GM19025 (cell line): Measurements from ENCODE around the gene SLC24A4.

Experiments used
- ATAC-seq: cut with Tn5 transposase; IDR thresholded peaks from one replicate; pipeline ENCODE4 v1.9.1; 2021; ENCODE audit warnings: mild to moderate bottlenecking, low read depth, moderate library complexity; ENCODE audit not compliant: unreplicated experiment

Gene SLC24A4

GRCh38 chr14:92451245-92451644 is 128.3 kb downstream of the SLC24A4 start:
- ATAC-seq: no peak

DNA sequence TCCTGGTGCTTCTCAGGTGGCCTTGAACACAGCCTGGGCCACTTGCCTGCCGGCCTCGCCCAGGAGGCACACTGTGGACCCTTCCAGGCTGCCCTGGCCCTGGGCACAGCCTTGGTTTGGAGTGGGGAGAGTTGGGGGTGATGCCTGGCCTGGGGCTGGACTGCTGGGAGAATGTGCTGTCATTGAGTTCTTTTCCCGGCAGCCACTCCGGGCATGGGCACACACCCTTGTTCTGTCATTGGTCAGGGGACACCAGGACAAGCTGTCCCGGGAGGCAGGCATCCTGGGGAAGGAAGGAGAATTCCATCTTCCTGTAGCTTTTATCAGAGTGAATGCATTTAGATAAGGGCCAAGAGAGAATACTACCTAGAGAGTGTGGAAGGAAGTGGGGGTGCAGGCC is 128.8 kb downstream of the SLC24A4 start:
- no peak for ATAC-seq

- no peak for ATAC-seq
Measured at GRCh38 chr14:92452471-92452870, 129.5 kb downstream of the SLC24A4 start.

DNA sequence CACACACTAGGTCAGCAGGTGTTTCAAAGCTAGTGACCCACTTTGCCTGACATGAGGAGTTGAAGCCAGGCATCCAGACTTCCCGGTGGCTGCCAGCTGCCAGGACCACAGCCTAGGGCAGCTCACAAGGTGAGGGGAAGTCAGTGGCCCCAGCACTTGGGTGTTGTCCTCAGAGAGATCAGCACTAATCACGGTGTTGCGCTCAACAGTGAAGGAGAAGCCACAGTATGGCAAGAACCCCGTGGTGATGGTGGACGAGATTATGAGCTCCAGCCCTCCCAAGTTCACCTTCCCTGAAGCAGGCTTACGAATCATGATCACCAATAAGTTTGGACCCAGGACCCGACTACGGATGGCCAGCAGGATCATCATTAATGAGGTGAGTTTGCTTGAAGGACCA is 130.7 kb downstream of the SLC24A4 start:
- ATAC-seq: no peak

- no peak for ATAC-seq
Measured at GRCh38 chr14:92455231-92455630, 132.3 kb downstream of the SLC24A4 start.

DNA sequence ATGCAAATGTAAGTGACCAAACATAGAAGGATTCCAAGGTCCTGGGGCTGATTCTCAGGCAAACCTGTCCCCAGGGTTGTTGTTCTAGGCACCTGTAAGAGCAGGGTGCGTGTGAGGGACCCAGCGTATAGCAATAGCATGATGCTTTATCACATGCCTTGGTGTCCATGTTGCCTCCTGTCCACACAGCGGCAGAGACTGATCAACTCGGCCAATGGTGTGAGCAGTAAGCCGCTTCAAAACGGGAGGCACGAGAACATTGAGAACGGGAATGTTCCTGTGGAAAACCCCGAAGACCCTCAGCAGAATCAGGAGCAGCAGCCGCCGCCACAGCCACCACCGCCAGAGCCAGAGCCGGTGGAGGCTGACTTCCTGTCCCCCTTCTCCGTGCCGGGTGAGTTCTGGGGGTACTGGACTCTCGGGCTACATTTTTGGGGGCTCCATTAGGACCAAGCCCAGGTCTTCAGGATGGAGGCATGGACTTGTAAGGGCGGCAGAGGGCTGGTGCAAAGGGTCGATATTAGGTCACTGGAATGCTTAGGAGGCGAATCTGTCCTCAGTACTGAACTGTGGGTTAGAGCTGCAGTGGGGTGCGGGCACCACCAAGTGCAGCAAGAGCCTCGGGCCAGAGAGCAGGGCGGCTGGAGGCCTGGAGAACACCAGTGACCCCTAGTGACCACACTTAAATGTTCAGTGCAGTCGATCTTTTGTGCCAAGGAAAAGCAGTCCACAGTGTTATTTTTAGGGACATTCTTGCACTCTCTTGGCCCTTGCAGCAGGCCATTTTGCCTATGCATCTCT is 133.4 kb downstream of the SLC24A4 start:
- no peak for ATAC-seq

DNA sequence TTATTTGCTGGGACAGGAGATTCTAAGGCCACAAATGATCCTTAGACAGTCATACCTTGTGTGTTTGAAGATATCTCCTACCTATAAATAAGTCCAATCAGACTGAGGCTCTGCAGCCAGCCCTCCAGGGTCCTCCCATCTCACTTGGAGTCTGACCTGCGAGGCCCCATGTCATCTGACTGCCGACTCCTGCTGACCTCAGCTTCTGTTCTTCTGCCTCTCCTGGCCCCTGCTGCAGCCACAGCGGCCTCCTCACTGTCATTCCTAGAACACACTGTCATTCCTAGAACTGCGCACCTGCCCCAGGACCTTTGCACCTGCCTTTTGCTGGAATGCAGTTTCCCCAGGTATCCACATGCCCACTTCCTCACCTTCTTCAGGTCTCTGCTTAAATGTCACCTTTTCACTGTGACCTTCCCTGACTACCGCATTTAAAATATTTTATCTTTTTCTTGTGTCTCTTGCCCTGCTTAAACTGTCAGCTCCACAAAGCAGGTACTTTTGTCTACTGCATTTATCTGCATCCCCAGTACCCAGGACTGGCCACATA is 134.1 kb downstream of the SLC24A4 start:
- ATAC-seq: no peak

DNA sequence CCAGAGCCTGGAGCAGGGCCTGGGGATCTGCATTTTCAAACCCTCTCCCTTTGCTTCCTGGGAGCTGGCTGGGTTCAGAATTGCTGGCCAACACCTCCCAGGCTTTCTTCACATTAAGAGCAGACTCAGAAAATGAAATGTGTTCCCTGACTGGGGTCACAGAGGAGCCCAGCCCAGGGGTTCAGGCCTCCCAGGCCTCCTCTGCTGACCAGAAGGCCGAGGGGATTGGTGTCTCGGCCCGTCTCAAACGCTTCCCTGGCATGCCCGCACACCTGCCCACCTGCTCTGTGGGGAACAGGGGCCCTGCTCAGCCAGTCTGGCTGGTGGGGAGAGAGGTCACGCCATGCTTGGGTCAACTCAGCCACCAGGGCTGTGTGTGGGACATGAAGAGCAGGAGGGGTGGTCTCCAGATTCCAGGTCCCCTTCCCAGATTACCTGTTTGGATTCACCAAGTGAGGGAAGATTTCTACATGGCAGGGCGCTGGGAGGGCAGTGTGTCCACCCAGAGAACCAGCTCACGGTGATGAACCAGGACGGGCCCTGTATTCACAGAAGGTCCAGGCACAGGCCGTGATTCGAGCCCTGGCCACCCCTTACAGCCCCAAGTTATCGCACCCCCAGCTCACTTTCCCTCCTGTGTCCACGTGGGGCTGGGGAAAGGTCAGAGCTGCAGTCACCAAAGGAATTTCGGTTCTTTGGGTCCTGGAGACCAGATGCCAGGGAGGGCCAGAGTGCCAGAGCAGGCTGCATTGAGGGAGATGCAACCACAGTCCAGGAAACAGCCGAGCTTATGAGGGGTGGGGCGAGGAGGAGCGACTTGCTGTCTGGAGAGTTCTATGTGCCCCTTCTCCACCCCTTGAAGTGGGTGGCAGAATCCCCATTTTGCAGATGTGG is 135.4 kb downstream of the SLC24A4 start:
- ATAC-seq: no peak

DNA sequence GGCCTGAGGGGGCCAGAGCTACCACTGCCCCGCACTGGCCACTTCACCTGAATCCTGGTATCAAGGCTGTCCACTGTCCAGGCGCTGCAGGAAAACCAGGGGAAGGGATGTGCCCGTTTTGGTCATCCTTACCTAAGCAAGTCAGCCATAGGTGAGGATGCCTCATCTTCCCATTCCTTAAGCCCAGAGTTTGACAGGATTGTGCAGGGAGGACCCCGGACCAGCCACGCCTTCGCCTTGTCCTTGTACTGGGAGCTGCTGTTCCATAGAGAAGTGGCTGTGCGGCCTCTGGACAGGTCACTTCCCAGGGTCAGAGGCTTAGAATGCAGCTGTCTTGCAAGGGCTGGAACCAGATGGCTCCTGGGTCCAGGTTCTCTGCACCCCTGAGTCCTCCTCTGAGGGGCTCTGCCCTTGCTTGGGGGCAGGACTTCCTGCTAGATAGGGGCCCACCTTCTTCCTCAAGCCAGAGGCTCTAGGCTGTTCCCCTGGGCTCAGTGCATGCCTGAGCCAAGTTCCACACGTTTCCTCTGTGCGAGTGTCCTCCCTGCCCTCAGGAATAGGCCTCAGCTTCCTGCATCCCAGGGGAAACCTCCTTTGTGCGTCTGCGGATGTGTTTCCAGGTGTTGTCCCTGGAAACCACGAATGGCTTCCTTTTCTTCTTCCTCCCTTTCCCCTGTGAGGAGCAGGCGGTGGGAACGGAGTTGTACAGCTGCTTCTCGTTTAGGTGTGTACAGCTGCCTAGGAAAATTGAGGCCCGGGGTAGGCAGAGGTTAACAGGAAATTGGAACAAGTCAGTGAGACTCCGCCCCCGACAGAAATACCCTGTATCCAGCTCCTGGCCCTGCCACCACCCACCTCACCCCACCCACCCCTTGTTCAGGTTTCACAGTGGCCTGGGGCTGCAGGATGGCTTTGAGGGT is 136.3 kb downstream of the SLC24A4 start:
- ATAC-seq: no peak

DNA sequence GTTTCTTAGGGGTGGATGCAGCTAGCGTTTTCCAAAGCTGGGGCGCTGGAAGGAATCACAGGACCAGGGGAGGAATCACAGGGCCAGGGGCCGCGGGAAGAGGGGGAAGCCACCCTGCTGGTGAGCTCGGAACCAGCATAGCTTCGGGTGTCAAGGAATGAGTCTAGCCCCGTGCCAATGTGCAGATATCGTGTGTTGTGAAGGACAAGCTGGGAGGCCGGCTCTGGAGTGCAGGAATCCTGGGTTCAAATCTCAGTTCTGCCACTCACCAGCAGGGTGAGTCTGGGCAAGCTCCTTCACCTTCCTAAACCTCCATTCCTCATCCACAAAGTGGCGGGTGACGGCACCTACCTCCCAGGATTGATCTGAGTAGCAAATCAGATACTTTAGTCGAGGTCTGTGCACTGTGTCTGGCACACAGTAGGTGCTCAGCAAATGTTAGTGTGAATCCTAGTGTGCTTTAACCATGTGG is 137.0 kb downstream of the SLC24A4 start:
- ATAC-seq: no peak

- ATAC-seq: no peak
Measured at GRCh38 chr14:92460541-92460915, 137.6 kb downstream of the SLC24A4 start.

DNA sequence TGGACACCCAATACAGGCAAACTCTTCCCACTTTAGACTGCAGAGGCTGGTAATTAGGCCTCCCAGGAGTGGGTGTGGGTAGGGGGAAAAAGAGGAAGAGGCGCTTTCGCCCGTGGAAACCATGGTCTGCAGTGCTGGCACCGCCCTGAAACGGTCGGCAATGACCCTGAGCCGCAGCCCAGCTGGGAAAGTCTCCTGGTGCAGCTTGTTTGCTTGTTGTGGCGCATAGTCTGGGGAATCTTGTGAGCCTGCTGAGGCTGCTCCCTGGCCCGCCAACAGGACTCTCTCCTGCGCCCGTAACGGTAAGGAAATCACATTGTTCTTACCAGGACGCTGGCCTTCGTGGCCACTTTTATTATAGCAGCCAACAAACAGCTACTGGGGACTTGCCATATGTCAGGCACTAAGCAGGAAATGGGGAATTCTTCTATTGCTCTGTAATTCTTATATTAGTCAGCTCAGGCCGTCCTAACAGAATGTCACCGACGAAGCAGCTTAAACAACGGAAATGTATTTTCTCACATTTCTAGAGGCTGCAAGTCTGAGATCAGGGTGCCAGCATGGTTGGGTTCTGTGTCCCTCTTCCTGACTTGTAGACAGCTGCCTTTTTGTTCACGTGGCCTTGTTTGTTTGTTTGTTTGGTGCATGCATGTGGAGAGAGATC is 138.1 kb downstream of the SLC24A4 start:
- peak; percentile 67 for ATAC-seq

GRCh38 chr14:92461891-92462290 is 138.9 kb downstream of the SLC24A4 start:
- no peak for ATAC-seq

DNA sequence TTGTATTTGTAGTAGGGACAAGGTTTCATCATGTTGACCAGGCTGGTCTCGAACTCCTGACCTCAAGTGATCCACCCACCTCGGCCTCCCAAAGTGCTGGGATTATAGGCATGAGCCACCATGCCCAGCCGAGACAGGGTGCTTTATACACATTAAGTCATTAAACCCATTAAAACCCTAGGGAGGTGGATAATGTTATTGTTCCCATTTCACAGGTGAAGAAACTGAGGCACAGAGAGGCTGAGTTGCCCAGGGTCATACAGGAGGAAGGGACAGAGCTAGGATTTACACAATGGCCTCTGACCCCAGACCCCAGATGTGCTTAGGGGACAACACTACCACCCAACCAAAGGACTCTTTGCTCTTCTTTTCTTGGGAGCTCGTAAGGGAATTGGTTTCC is 139.6 kb downstream of the SLC24A4 start:
- no peak for ATAC-seq

GRCh38 chr14:92463141-92463540 is 140.2 kb downstream of the SLC24A4 start:
- no peak for ATAC-seq

DNA sequence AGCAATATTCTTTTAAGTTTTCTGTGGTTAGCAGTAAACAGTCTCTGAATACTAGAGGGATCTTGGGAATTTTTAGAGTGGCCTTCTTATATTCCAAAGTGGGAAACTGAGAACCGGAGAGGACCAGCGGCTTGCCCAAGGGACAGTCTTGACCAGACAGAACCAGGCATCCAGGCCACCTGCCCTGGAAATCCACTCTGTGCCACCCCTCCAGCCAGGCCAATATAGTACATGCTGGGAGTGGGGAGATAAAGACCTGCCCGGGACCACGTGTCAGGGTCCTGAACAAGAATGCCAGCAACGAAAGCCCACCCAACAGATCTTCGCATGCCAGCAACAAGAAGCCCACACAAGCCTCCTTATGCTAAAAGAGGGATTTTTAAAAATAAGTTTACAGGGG is 141.2 kb downstream of the SLC24A4 start:
- no peak for ATAC-seq

GRCh38 chr14:92464716-92465115 is 141.8 kb downstream of the SLC24A4 start:
- ATAC-seq: no peak

DNA sequence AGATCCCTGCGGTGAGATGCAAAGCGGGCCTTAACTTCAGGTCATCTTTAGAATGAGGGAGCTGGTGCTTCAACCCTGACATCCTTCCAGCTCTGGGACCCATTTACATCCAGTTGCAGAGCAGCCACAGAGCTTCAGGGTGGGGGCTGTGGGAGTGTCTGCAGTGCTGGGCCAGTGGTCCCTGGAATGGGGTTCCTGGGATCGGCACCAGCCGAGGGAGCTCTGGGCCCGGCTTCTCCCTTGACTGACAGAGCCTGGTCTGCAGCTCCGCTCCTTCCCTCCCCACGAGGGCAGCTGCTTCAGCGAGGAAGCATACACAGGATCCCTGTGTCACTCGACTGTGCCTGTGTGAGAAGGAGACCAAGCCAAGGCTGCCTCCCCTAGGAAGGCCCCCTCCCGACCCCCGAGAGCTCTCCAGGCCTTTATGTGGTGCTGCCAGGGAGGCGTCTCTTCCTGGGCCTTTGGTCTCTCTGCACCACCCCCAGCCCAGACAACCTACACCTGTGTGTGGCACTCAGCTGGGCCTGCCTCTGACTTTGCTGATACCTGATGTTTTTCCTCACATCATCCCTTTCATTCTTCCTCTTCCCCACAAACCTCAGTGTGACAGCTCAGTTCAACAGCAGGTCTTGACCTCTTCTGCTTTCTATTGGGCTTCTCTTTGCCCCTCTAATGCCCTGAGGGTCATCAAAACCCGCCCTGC is 142.5 kb downstream of the SLC24A4 start:
- ATAC-seq: no peak

DNA sequence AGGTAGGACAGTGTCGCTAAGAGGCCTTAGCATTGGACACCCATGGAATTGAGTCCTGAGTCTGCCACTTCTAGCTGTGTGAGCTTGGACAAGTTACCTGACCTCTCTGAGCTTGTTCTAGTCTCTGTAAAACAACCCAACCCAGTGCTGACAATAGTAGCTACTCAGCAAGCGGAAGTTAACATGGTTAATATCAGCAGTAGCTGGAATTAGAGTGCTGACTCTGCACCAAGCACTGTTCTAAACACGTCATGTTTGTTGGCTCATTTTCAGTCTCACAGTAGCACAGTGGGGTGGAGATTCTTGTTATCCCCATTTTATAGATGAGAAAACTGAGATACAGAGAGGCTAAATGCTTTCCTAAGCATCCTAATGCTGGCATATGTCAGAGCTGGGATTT is 143.1 kb downstream of the SLC24A4 start:
- ATAC-seq: no peak
